ENCODE data around the gene EXTL1. TPM values are rescaled to one million over a fixed set of nuclear protein-coding genes. Genes with fewer than 3 reads are reported as not detected.

Gene EXTL1
- total RNA-seq, 1 experiment from 2014 or later = 1.0 TPM

- no peak overlapping the region for H2BK120ac ChIP-seq (ENCODE audit: low read depth, low read length, poor library complexity, severe bottlenecking)
- no peak for TF ChIP-seq CTCF (conservative IDR thresholded peaks at IDR 0.05)
These were observed 28.1 kb downstream of the EXTL1 start for GRCh38 chr1:26049531-26050247.

More at GRCh38 chr1:26049531-26050247, 28.1 kb downstream of the EXTL1 start:
- Histone ChIP-seq H3K9ac (ENCODE audit: extremely low read depth, insufficient read length, low read length) (no peak overlapping the region), H4K8ac (replicated peaks; ENCODE audit: insufficient read length, low read depth, low read length) (no peak overlapping the region), H3K23me2 (ENCODE audit: insufficient read length, low read depth, low read length, poor library complexity, severe bottlenecking) (peaks cover 10% of the 10 kb centered on the region), H3K27ac (ENCODE audit: insufficient read length, low read depth, low read length) (no peak overlapping the region), H2AK5ac (ENCODE audit: insufficient read length, low read length) (no peak overlapping the region), H3K4me1 (ENCODE audit: insufficient read depth, low read length) (no peaks in the 10 kb centered on the region), H3T11ph (ENCODE audit: low read length) (no peak overlapping the region), H2BK12ac (ENCODE audit: insufficient read length, low read depth, low read length) (no peak overlapping the region), H4K20me1 (ENCODE audit: control insufficient read depth, insufficient read depth, insufficient read length) (no peaks in the 10 kb centered on the region), H2BK5ac (ENCODE audit: insufficient read length, low read length) (no peak overlapping the region), H3K79me1 (ENCODE audit: insufficient read depth, low read depth, low read length, poor library complexity, severe bottlenecking) (no peaks in the 10 kb centered on the region), H3K18ac (ENCODE audit: insufficient read length, low read depth, low read length) (no peak overlapping the region), H2AFZ (ENCODE audit: low read length) (no peak overlapping the region), H2BK15ac (ENCODE audit: low read depth, low read length) (no peak overlapping the region), H3K79me2 (ENCODE audit: insufficient read depth, low read length) (no peaks in the 10 kb centered on the region), H2BK20ac (ENCODE audit: low read depth, low read length, poor library complexity, severe bottlenecking) (no peak overlapping the region), H3K9me3 (ENCODE audit: control insufficient read depth, low read depth, low read length) (no peaks in the 10 kb centered on the region), H3K23ac (ENCODE audit: insufficient read length, low read depth, low read length) (no peak overlapping the region), H3K56ac (ENCODE audit: insufficient read length, low read depth, low read length) (no peak overlapping the region), H4K91ac (ENCODE audit: insufficient read length, low read depth, low read length) (no peak overlapping the region), H3K4me2 (ENCODE audit: insufficient read depth, insufficient read length, low read length) (no peak overlapping the region), H3K4ac (ENCODE audit: low read depth, low read length) (no peak overlapping the region), H3K27me3 (ENCODE audit: insufficient read depth, low read length) (peaks cover 40% of the 10 kb centered on the region), H3K14ac (ENCODE audit: insufficient read depth, low read length) (no peak overlapping the region), H4K5ac (ENCODE audit: insufficient read length, low read depth, low read length) (no peak overlapping the region)
- Mint-ChIP-seq H3K27ac (no peak overlapping the region), H3K27me3 (ENCODE audit: low read depth) (peaks cover 93% of the 10 kb centered on the region), H3K4me3 (no peak overlapping the region), H3K4me1 (peaks cover 5 to 11% of the 10 kb centered on the region in 2 experiments; a peak in 3 of 4 replicates), H3K9me3 (no peaks in the 10 kb centered on the region; a peak in 1 of 5 replicates), H3K36me3 (ENCODE audit: insufficient read depth in 1 of 3, low read depth in 3 of 3) (no peaks in the 10 kb centered on the region)
- no peak for DNase-seq
- WGBS (ENCODE audit: extremely low coverage, insufficient read length, low lambda C conversion rate) = no CpG with 5 or more reads among the region's 10 CpGs

Data from H9 (cell line).